Astrocyte of the spinal cord (primary cell): Measurements from ENCODE around the gene AP1S1.
"Not testable (repeated sequence)": the region's sequence is repeated elsewhere in the genome, so short reads cannot be mapped to it uniquely, and the experiment has no call there.

Source experiments
- DNase-seq: peaks from one replicate; pipeline ENCODE4 v3.0.0; 2011; ENCODE audit warnings: low read depth, low spot score
- H3K4me3 ChIP-seq: 2 replicates; pipeline ENCODE4 v1.5.1; 2011; ENCODE audit warnings: low read depth, mild to moderate bottlenecking, low read length, moderate library complexity
- in situ Hi-C: cut with HindIII; loops from 2 replicates; pipeline ENCODE4 v1.10.0; 2017; ENCODE audit warnings: low sequenced_read_pairs
- TF ChIP-seq, protein P1 (sequence below): IDR thresholded peaks from 2 replicates; pipeline ENCODE4 v1.5.1; 2012; ENCODE audit warnings: low read depth, mild to moderate bottlenecking, low read length, inconsistent platforms

The AP1S1 gene

GRCh38 chr7:101111261-101111660 lies 43.0 kb upstream of the AP1S1 start:
- no peak for DNase-seq
- no peak overlapping the region for H3K4me3 ChIP-seq
- in situ Hi-C loops, result no loop called here
- TF ChIP-seq, protein P1, sequence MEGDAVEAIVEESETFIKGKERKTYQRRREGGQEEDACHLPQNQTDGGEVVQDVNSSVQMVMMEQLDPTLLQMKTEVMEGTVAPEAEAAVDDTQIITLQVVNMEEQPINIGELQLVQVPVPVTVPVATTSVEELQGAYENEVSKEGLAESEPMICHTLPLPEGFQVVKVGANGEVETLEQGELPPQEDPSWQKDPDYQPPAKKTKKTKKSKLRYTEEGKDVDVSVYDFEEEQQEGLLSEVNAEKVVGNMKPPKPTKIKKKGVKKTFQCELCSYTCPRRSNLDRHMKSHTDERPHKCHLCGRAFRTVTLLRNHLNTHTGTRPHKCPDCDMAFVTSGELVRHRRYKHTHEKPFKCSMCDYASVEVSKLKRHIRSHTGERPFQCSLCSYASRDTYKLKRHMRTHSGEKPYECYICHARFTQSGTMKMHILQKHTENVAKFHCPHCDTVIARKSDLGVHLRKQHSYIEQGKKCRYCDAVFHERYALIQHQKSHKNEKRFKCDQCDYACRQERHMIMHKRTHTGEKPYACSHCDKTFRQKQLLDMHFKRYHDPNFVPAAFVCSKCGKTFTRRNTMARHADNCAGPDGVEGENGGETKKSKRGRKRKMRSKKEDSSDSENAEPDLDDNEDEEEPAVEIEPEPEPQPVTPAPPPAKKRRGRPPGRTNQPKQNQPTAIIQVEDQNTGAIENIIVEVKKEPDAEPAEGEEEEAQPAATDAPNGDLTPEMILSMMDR, result no peak

GRCh38 chr7:101112233-101112632 lies 42.0 kb upstream of the AP1S1 start:
- in situ Hi-C loops, result no loop called here
- TF ChIP-seq, protein P1, result no peak
- no peak overlapping the region for H3K4me3 ChIP-seq
- peak; percentile 91 for DNase-seq

GRCh38 chr7:101113140-101113539 lies 41.1 kb upstream of the AP1S1 start:
- DNase-seq, in situ Hi-C loops, H3K4me3 ChIP-seq: not testable (repeated sequence)

GRCh38 chr7:101113836-101114235 lies 40.4 kb upstream of the AP1S1 start:
- in situ Hi-C loops, result no loop called here
- TF ChIP-seq, protein P1, result no peak
- H3K4me3 ChIP-seq, result no peak overlapping the region
- no peak for DNase-seq

GRCh38 chr7:101114492-101114891 lies 39.8 kb upstream of the AP1S1 start:
- TF ChIP-seq, protein P1, result no peak
- DNase-seq, result no peak
- no peak overlapping the region for H3K4me3 ChIP-seq
- in situ Hi-C loops, result no loop called here

DNA sequence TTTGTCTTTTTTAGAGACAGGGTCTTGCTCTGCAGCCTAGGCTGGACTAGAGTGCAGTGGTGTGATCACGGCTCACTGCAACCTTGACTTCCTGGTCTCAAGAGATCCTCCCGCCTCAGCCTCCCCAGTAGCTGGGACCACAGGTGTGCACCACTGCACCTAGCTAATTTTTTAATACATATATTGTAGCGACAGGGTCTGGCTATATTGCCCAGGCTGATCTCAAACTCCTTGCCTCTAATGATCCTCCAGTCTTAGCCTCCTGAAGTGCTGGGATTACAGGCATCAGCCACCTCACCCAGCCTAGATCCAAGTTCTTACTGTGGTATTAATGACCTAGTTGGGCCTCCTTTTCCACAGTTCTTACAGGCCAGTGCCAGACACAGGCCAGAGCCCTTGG lies 39.1 kb upstream of the AP1S1 start:
- H3K4me3 ChIP-seq, result no peak overlapping the region
- in situ Hi-C loops, result no loop called here
- TF ChIP-seq, protein P1, result no peak
- no peak for DNase-seq

- DNase-seq, result no peak
- H3K4me3 ChIP-seq, result no peak overlapping the region
- in situ Hi-C loops, result no loop called here
- TF ChIP-seq, protein P1, result no peak
Measured at GRCh38 chr7:101116898-101117297, 37.4 kb upstream of the AP1S1 start.
